ENCODE data around the gene HAPSTR1.

HAPSTR1 gene

DNA sequence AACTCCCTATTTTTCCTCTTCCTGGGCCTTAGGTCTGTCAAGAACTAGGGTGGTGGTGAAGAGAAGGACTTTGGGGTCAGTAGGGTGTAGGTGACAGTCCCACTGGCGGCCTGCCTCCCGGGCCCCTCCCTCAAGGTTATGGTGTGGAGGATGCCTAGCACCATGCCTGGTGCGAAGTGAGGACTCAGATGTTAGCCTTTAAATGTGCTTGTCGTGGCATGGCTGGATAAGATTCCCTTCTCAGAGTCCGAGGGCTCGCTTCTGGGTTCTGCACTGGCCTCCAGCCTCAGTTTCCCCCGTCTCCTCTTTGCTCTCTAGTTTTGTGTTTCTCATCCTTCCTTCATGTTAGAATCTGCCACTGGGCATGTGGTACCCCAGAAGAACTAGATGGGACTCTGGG, 32.0 kb downstream of the HAPSTR1 start:
- no peak for DNase-seq (ENCODE audit: low read depth, low spot score)

DNA sequence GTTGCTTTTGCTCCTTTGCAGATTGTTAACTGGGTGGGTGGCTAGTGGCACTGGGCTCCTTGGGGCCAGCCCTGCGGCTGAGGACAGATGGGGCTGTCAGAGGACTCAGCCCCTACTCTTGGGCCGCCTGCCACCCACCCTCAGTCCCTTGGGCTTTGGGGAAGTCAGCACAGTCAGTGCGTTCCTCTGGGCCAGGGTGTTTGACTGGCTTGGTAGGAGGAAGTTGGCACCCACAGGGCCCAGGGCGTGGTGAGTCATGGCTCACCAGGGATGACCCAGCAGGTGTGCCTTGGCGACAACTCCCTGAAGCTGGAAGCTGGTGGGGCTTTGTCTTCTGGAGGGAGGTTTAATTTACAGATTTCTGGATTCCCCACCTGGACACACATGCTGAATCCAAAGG, 32.4 kb downstream of the HAPSTR1 start:
- DNase-seq (ENCODE audit: low read depth, low spot score): no peak

DNA sequence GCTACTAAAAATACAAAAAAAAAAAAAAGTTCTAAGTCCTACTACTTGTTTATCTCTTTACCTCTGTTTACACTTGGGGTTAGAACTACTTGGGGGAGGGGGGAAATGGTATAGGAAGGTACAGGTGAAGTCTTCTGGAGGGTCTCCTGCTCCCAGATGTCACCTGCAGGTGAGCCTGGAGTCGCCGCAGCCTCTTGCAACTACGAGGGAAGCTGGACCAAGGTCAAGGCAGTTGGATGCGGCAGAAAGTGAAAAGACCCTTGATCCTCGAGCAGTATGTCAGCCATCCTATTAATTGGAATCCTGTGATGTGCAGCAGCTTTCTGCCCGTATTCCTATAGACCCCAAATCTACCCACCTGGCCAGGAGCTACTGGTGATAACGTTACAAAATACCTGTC, 33.0 kb downstream of the HAPSTR1 start:
- no peak for DNase-seq (ENCODE audit: low read depth, low spot score)

DNA sequence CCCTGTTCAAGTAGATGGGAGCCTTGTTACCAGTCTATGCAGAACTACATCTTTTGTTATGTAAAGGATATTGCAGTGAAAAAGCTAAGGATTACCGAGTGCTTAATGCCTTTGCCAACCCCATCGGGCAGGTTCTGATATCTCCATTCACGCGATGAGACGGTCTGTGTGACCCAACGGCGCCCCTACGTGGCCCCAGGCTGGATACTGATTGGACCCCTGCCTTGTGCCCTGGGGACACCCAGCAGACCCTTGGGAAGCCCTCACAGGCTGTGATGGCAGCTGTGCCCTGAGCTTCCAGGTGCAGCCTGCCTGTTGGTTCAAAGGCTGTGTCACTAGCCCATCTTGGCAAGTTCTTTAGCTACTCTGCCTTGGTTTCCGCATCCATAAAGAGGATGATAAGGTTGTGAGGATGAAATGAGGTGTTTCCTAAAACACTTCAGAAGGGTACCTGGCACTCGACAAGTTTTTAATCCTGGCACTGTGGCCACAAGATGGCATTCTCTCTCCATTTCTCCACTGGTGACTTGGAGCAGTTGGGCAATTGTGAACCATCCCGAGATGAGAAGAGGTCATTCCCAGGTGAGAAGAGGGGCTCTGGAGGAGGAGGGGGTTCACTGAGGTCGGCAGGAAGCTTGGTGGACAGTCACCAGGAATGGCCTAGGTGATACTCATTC, 33.6 kb downstream of the HAPSTR1 start:
- no peak for DNase-seq (ENCODE audit: low read depth, low spot score)

DNA sequence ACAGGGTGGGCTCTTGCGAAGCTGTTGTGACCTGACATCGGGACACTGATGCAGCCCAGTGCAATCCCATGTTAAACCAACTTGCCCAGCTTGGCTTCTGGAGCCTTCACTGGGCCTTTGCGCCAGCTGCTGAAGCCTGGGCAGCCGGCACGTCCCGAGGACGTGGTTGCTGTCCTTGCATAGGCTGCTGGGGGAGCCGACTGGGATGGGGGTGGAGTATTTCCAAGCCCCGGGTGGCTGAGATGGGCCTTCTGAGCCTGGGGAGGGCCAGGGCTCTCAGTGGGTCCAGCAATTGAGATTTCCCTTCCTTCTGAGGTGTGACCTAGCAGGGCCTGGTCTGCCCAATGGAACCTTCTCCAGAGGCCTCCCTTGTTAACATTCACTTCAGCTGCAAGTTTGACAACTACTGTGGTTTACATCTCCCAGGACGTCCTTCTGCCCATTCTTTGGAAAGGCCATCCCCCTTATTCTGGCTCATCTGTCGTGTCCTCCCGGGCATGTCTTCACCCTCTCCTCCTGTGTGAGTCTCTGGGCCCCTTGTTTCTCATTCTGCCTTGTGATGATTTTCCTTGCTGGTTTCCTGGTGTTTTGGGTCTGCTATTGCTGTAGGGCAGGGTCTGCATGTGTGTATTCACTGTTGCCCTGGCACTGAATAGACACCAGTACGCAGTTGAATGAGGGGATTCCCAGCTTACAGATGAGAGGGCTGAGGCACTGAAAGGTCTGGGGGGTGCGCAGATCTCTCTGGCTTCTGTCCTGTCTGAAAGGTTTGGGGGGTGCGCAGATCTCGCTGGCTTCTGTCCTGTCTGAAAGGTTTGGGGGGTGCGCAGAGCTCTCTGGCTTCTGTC, 34.4 kb downstream of the HAPSTR1 start:
- no peak for DNase-seq (ENCODE audit: low read depth, low spot score)

DNA sequence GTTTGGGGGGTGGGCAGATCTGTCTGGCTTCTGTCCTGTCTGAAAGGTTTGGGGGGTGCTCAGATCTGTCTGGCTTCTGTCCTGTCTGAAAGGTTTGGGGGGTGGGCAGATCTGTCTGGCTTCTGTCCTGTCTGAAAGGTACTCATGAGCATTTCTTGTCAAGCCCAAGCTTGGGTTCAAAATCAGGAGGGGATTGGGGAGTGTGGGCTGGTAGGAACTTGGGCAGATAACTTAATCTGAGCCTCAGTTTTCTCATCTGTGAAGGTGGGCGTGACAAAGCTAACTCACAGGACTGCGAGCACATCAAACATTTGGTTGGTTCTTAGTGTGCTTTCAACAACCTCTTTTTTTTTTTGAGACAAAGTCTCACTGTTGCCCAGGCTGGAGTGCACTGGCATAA, 35.2 kb downstream of the HAPSTR1 start:
- no peak for DNase-seq (ENCODE audit: low read depth, low spot score)

DNA sequence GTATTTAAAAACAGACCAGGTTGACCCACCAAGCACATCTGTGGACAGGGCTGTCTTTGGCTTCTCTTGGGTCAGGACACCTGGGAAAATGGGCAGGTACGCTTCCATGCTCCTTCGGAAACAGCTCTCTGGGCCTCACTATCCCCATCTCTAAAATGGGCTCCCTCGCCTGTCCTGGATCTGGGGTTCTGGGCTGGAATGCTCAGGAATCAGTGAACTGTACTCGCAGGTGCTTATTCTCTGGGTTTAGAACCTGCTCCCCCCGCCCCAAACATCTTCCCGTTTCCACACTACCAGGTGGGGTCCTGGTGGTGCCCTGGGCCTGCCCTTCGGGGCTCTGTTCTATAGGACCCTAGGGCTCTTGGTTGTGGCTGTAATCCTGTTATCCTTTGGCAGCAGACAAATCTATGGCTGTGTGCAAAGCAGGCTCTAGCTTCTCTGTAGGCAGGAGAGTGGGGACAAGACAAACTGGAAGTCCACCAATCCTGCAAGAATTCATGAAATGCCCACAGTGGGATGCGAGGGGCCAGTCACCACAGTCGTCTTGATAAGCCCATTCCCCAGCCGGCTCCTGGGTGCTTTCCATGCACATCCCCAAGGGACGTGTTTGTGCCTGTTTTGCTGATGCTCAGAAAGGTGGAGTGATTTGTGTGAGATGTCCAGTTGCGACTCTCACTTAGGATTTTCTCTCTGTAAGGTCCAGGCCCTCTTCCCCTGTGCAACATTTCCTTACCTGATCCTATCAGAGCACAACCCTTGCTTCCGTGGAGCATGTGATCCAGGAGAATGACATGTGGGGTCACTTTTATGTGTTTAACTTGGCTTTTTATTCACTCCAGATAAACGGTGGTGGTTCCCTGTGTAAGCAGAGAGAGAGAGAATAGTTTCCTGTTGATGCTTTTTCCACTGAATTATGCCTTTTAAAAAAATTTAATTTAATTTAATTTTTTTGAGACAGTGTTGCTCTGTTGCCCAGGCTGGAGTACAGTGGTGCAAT, 37.2 kb downstream of the HAPSTR1 start:
- no peak for DNase-seq (ENCODE audit: low read depth, low spot score)

DNA sequence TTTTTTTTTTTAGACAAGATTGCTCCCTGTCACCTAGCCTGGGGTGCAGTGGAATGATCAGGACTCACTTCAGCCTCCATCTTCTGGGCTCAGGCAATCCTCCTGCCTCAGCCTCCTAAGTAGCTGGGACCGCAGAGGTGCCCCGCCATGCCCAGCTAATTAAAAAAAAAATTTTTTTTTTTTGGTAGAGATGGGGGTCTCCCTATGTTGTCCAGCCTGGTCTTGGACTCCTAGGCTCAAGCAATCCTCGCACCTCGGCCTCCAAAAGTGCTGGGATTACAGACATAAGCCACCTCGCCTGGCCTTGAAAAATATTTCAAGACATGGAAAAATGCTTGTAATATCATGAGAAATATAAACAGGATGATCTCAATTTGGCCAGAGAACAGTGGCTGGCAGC, 42.9 kb downstream of the HAPSTR1 start:
- DNase-seq (ENCODE audit: low read depth, low spot score): no peak

DNA sequence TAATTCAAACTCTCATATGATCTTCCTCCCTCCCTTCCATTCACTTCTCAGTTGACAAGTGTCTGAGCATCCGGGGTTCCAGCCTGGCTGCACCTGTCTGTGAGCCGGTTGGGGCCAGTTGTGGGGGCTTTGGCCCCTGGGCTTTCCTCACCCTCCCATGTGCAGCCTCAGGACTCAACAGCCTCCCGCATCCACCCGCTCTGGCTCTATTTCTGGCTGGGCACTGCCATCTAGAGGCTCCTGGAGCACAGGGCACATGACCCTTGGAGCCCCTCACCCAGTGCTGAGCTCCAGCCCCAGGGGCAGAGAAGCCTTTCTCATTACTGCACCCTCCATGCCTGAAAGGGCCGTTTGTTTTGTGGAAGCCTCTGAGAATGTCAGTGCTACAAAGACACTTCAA, 43.3 kb downstream of the HAPSTR1 start:
- DNase-seq (ENCODE audit: low read depth, low spot score): no peak

DNA sequence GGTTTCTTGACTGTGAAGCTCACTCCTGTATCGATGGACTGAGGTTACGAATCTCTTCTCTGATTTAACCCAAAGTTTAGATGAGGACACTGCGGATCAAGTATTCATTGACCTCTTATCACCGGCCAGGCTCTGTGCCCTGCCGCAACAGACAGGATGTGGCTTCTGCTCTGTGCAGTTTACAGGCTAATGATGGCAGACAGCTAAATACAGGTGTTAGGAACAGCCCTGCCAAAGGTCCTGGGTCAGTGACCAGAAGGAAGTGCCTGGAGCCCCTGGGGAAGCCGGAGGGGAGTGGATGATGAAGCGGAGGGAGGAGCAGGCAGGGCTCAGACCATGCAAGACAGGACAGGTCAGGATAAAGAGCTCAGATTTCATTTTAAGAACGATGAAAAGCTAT, 44.4 kb downstream of the HAPSTR1 start:
- no peak for DNase-seq (ENCODE audit: low read depth, low spot score)

DNA sequence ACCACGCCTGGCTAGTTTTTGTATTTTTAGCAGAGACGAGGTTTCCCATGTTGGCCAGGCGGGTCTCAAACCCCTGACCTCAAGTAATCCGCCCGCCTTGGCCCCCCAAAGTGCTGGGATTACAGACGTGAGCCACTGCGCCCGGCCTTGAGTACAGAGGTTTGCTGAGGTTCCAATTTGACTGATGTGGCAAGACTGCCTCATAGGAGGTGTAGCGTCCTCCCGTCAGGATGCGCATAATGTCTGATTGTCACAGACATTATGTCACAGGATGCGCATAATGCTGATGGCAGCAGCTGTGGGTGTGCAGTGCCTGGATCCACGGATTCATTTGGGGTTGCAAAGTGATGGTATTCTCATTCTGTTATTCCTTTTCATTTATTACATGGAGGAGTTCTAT, 45.2 kb downstream of the HAPSTR1 start:
- DNase-seq (ENCODE audit: low read depth, low spot score): no peak

DNA sequence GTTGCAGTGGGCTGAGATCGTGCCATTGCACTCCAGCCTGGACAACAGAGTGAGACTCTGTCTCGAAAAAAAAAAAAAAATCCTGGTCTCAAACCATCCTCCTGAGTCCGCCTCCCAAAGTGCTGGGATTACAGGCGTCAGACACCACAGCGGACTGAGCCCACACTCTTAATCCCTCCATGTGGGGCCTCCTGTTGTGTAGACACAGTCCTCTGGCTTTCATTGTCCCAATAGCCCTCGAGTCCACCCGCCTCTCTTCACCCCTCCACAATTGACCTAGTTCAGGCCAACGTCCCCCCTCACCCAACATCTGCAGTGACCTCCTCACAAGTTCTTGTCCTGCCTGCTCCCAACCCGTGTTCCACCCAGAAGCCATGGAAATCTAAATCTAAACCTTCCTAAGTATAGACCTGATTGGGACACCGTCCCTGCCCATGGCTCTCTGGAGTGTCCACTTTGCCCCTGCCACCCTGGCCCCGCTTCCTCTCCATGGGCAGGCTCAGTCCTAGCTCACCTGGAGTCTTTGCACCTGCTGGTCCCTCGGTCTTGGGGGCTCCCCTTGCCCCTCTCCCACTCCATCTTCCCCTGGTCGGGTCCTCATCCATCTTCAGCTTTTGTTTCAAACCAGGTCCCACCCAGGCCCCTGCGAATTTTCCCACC, 46.7 kb downstream of the HAPSTR1 start:
- DNase-seq (ENCODE audit: low read depth, low spot score): no peak

DNA sequence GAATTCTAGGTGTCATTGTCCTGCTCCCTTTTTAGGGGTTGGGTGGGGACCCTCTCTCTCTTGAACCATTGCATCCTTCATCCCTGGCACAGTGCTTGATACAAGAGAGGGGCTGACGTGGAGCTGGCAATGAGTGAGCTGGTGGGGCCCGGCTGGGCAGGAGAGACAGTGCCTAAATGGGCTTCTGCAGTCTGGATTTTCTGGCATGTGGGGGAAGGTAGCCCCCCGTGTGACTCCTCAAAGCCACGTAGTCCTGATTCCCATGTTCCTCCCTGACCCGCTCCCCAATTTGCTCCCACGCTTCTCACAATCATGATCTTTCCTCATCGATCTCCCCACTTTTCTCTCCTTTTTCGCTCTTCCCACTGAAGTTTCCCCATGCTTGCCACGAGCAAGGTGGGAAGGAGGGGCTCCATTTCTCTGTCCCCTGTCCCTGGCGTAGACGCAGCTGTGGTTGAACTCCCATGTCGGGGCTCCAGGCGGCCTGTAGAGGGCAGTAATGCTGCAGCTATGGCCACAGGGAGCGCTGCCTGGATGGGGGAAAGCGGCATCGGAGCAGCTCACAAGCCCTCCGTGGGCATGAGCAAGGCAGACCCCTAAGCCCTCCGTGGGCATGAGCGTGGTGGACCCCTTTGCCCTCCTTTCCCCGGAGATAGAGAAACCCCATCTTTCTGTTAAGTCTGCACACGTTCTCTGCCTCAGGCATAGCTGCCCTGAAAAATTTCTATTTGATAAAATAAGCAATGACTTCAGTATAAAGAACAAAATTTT, 47.5 kb downstream of the HAPSTR1 start:
- no peak for DNase-seq (ENCODE audit: low read depth, low spot score)

DNA sequence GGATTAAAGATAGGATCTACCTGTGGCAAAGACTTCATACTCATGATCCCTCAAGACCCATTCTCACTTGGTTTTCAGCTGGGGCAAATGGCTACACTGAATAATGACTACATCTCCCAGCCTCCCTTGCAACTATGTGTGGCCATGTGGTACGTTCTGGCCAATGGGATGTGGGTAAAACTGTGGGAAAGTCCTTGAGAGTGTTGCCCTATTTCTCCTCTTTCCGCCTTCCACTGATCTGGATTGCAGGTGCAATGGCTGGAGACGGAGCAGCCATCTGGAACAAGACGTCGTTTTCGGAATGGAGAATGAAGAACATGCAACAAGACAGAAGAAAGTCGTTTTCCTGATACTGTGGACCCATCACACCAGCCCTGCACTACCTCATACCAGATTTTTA, 48.5 kb downstream of the HAPSTR1 start:
- no peak for DNase-seq (ENCODE audit: low read depth, low spot score)

All from brain pericyte (primary cell).